Measurements from ENCODE around the gene IER5.
"Not testable (repeated sequence)": the region's sequence is repeated elsewhere in the genome, so short reads cannot be mapped to it uniquely, and the experiment has no call there.

The IER5 gene

GRCh38 chr1:181088079-181089016, at the start of gene IER5:
Gene IER5 (plus strand): TSS chr1:181088700. CDS start chr1:181088903, 203 bp downstream.
- DNase-seq (ENCODE audit: low read depth in 2 of 2) = peak; percentile 92 to 93

- DNase-seq (ENCODE audit: low read depth in 2 of 2) = no peak
Observed at GRCh38 chr1:181040284-181040865, 48.1 kb upstream of the IER5 start.

GRCh38 chr1:181043025-181043888, 45.2 kb upstream of the IER5 start:
- DNase-seq (ENCODE audit: low read depth in 2 of 2) = no peak

- DNase-seq (ENCODE audit: low read depth in 2 of 2) = peak; percentile 29 to 45
Observed at GRCh38 chr1:181044449-181044966, 44.0 kb upstream of the IER5 start.

- not testable (repeated sequence) for DNase-seq (ENCODE audit: low read depth in 2 of 2)
Observed at GRCh38 chr1:181045946-181046345, 42.6 kb upstream of the IER5 start.

GRCh38 chr1:181049378-181049777, 39.1 kb upstream of the IER5 start:
- DNase-seq (ENCODE audit: low read depth in 2 of 2) = no peak

- no peak for DNase-seq (ENCODE audit: low read depth in 2 of 2)
Observed at GRCh38 chr1:181050922-181051321, 37.6 kb upstream of the IER5 start.

GRCh38 chr1:181056560-181056959, 31.9 kb upstream of the IER5 start:
- DNase-seq (ENCODE audit: low read depth in 2 of 2) = no peak

GRCh38 chr1:181057079-181057478, 31.4 kb upstream of the IER5 start:
- DNase-seq (ENCODE audit: low read depth in 2 of 2) = no peak

GRCh38 chr1:181059435-181059834, 29.1 kb upstream of the IER5 start:
- DNase-seq (ENCODE audit: low read depth in 2 of 2) = no peak

- DNase-seq (ENCODE audit: low read depth in 2 of 2) = no peak
Observed at GRCh38 chr1:181060066-181060465, 28.4 kb upstream of the IER5 start.

- DNase-seq (ENCODE audit: low read depth in 2 of 2) = not testable (repeated sequence)
Observed at GRCh38 chr1:181060947-181061346, 27.6 kb upstream of the IER5 start.

- DNase-seq (ENCODE audit: low read depth in 2 of 2) = no peak
Observed at GRCh38 chr1:181061487-181061886, 27.0 kb upstream of the IER5 start.

GRCh38 chr1:181061891-181062835, 26.3 kb upstream of the IER5 start:
- peak in 1 of 2 donors; percentile 14 for DNase-seq (ENCODE audit: low read depth in 2 of 2)

- DNase-seq (ENCODE audit: low read depth in 2 of 2) = peak in 1 of 2 donors; percentile 30
Observed at GRCh38 chr1:181062836-181063428, 25.6 kb upstream of the IER5 start.

- no peak for DNase-seq (ENCODE audit: low read depth in 2 of 2)
Observed at GRCh38 chr1:181064011-181064623, 24.4 kb upstream of the IER5 start.

GRCh38 chr1:181064702-181065101, 23.8 kb upstream of the IER5 start:
- no peak for DNase-seq (ENCODE audit: low read depth in 2 of 2)

GRCh38 chr1:181073638-181074037, 14.9 kb upstream of the IER5 start:
- DNase-seq (ENCODE audit: low read depth in 2 of 2) = no peak

- DNase-seq (ENCODE audit: low read depth in 2 of 2) = no peak
Observed at GRCh38 chr1:181075766-181076350, 12.6 kb upstream of the IER5 start.
